HL-60/S4 (cell line): ENCODE measurements around the gene TBC1D8B.
"Not testable (repeated sequence)": the region's sequence is repeated elsewhere in the genome, so short reads cannot be mapped to it uniquely, and the experiment has no call there.

Source experiments
- in situ Hi-C: fragments of 300-500 bp; cut with MboI; formaldehyde crosslinking; loops from 2 replicates; pipeline ENCODE4 v1.14.3; 2022; ENCODE audit warnings: low sequenced_read_pairs

TBC1D8B gene

DNA sequence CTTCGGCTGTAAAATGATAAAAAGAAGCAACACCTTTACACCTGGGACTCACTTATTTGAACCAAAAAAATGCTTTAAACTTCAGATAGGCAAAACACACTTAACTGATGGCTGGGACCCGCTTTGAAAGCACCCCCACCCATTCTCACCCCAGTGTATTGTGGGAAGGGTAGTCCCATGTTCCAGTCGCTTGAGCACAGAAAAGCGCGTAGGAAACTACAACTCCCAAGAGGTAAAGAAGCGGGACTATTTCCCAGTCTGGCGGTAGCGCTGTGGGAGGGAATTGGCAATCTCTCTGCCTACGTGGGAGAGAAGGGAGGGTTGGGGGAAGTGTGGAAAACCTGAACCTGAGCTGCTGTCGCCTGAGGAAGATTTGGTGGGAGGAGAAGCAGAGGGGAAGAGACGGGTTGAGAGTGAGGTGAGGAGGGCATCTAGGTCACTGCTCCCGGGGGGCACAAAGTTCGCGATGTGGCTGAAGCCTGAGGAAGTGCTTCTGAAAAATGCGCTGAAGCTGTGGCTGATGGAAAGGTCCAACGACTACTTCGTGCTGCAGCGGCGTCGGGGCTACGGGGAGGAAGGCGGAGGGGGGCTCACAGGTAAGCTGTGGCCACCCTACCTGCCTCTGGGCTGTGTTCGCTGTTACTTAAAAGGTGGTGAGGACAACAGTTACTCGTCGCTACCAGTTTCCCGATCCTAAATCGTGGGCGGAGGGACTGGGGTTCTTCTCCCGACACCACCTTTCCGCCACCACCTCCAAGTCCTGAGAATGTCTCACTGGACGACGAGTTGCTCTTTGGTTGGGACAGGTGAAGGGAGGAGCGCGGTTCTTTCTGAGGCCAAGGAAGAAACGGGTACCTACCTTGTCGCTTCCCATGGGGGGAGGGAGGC lies at the start of gene TBC1D8B:
Gene TBC1D8B (plus strand): TSS at position 286 of the 888 bp plus-strand sequence. CDS start 181 bp downstream, at position 467.
- in situ Hi-C loops, result no loop called here

DNA sequence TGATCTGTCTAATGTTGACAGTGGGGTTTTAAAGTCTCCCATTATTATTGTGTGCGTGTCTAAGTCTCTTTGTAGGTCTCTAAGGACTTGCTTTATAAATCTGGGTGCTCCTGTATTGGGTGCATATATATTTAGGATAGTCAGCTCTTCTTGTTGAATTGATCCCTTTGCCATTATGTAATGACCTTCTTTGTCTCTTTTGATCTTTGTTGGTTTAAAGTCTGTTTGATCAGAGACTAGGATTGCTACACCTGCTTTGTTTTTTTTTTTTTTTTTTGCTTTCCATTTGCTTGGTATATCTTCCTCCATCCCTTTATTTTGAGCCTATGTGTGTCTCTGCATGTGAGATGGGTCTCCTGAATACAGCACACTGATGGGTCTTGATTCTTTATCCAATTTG lies 33.2 kb upstream of the TBC1D8B start:
- in situ Hi-C loops, result not testable (repeated sequence)

DNA sequence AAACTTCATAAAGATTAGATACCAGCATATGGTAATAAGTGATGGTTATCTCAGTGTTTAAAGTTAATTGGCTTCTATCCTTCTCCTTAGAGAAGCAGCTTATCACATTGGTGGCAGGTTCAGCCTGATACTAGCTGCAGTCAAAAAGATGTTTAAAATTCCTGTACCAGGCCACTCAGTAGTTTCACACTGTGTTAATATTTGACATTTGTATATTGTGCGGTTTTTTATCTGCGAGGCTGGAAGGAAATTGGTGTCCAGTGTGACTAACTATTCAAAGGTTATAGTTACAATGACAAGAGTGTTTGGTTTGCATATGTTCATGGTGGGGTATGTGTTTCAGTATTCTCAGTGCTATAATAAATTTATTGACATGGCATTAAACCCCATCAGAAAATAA lies 27.5 kb upstream of the TBC1D8B start:
- in situ Hi-C loops, result no loop called here

DNA sequence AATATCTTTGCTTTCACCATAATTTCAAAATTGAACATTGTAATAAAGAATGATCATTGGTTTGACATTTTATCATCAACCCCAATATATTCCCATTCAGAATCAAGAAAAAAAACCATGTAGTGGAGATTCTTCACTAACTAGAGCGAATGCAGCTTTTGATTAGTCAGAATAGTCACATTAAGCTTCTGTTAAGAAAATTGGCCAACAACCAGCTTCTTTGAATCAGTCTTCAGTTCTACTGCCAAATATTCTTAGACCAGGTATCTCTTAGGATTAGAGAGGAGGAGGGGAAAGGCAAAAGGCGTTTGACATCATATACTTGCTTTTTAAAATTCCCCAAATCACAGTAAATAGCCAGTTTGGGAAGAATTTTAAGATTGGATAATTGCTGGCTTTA lies 22.2 kb upstream of the TBC1D8B start:
- in situ Hi-C loops, result no loop called here

DNA sequence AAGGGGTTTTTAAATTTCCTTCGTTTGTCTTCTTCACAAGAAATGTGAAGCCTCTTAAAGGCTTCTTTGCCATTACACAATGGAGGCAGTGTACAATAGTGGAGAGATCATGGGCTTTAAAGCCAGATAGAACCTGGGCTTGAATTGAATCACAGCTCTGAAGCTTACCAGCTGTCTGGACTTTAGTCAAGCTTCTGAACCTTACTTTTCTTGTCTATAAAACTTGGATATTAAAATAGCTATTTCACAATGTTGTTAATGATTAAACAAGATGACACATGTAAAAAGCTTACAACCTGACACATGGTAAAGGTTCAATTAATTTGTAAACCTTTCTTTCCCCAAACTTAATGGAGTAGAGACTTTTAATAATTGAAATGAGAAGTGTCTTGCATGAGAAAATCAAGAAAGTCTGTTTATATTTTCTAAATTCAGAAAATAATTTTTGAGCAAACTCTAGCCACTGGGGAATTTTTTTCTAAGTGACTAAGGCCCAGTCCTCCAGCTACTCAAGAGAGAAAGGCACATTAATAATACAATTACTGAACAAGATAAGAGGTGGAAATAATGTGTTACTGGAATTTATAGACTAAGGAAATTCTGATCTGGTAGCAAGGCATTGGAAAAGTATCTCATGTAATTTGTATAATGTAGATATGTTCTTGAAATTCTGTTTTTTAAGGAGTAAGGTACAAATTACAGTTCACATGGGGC lies 21.7 kb upstream of the TBC1D8B start:
- in situ Hi-C loops, result no loop called here

DNA sequence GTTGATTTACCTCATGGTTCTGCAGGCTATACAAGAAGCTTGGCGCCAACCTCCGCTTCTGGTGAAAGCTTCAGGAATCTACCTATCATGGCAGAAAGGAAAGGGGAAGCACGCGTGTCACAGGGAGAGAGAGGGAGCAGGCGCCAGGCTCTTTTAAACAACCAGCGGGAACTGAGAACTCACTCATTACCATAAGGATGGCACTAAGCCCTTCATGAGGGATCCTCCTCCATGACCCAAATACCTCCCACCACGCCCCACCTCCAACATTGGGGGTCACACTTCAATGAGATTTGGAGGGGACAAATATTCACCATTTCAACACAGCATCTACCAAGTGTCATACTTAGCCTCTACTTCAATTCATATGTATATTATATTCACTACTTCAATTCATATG lies 18.8 kb upstream of the TBC1D8B start:
- in situ Hi-C loops, result no loop called here

DNA sequence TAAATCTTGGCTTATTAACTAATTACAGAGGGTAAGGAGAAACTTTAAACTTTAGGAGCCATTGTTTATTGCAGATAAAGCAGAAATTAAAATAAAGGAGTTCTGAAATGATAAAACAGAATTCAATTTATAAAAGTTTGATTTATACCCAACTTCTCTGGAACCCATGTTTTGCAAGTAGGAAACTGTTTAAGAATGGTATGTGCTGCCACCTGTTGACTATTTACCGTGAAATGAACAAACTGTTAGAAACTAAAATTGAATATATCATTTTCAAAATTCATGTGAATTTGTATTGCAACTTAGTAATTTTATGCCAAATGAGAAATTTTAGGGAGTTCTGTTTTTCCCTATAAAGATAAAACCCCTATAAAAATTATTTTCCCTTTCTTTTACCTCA lies 11.0 kb upstream of the TBC1D8B start:
- in situ Hi-C loops, result no loop called here

DNA sequence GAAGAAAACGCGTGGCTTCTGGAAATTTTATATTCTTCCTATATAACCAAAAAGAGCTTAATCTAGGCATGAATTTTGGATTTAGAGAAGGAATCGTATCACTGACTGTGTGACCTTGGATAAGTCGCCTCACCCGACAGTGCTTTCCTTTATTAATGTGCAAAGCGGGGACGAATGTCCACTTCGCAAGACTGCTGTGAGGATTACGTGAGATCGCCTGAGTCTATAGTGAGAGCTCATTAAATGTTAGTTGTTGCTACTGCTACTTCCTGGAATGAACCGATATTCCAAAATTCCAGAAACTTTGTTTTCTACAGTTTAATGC lies 448 bp upstream of the TBC1D8B start:
- in situ Hi-C loops, result no loop called here

DNA sequence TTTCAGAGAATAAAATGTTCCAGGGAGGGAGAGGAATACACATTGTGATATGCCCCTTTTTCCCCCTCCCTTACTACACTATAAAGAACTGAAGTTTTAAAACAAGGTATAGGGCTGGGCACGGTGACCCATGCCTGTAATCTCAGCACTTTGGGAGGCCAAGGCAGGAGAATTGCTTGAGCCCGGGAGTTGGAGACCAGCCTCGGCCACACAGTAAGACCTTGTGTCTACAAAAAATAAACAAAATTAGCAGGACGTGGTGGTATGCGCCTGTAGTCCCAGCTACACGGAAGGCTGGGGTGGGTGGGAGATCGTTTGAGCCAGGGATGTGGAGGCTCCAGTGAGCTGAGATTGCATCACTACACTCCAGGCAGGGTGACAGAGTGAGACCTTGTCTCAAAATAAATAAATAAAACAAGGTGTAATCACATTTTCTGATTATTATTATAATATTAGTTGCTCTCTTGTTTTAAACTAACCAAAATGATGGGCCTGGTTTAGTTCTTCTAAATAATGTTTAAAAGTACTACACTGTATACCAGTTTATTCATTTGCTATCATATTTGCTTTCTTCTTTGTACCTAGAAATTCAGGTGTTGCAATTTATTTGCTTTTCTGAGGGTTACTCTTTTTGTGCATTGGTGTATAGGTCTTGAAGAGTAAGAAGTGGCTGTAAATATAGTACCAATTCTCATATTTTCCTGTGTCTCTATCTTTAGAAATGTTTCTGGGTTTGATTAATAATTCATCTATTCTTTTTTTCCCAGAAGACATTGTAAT lies 8.8 kb downstream of the TBC1D8B start:
- in situ Hi-C loops, result no loop called here

DNA sequence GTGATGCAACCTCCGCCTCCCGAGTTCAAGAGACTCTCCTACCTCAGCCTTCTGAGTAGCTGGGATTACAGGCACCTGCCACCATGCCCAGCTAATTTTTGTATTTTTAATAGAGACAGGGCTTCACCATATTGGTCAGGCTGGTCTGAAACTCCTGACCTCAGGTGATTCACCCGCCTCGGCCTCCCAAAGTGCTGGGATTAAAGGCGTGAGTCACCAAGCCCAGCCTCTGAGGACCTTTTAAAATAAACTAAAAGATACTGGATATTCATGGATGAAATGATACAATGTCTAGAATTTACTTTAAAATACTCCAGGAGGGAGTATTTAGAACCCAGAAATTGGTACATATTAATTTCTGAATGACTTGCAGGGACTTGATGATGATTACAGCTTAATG lies 10.5 kb downstream of the TBC1D8B start:
- in situ Hi-C loops, result not testable (repeated sequence)

DNA sequence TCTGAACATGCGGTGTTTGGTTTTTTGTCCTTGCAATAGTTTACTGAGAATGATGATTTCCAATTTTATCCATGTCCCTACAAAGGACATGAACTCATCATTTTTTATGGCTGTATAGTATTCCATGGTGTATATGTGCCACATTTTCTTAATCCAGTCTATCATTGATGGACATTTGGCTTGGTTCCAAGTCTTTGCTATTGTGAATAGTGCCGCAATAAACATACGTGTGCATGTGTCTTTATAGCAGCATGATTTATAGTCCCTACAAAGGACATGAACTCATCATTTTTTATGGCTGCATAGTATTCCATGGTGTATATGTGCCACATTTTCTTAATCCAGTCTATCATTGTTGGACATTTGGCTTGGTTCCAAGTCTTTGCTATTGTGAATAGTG lies 11.6 kb downstream of the TBC1D8B start:
- in situ Hi-C loops, result not testable (repeated sequence)

DNA sequence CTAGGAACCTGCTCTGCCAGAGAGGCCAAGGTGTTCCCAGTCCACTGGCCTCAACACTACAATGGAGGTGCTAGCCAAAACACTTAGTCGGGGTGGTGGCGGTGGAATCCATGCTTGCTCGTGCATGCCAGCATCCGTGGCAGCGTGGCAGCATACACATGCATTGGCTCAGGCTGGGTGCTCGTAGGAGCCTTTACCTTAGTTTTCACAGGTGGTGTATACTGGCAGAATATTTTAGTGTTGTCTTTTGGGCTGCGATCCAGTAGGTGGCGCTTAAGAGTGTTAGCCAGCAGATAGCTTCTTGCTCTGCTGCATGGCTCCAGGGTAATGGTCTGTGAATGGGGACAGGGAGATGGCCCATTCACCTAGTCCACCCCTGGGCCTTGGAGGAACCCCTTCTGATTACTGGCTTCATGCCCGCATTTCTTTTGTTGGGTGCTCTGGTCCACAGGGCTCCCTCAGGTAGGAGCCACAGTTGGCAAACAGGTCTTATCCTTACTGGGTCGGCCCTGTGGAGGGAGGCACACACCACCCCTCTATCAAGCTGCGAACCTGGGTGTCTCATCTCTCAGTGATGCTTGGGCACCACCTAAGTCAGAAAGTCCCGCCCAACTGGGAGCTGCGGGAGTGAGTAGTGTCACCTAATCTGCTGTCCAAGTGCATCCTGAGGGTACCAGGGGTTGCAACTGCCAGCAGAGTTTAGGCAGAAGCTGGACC lies 60.7 kb downstream of the TBC1D8B start:
- in situ Hi-C loops, result no loop called here

DNA sequence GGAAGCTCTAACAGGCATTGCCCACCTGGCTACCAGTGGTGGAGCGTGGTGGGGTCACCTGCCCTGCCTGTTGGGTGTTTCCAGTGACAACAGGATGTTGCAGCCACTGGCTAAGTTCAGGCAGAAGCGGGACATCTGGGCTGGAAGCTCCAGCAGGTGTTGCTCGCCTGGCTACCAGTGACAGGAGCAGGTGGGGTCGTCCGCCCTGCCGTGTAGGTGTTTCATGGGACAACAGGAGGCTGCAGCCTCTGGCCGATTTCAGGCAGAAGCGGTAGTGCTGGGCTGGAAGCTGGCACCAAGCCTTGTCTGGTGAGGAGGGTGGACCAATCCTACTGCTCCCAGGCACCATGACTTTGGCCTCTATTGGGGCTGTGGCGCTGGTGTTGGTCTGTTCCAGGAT lies 61.2 kb downstream of the TBC1D8B start:
- in situ Hi-C loops, result no loop called here

DNA sequence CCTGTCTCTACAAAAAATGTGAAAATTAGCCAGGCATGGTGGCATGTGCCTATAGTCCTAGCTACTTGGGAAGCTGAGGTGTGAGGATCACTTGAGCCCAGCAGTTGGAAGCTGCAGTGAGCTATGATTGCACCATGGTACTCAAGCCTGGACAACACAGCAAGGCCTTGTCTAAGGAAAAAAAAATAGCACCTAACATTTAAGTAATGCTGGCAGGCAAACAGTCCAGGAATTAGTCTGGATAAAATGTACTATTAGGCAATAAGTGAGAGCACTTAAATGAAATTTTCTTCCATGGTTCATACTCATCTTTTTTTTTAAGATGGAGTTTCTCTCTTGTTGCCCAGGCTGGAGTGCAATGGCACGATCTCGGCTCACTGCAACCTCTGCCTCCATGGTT lies 70.3 kb downstream of the TBC1D8B start:
- in situ Hi-C loops, result not testable (repeated sequence)

DNA sequence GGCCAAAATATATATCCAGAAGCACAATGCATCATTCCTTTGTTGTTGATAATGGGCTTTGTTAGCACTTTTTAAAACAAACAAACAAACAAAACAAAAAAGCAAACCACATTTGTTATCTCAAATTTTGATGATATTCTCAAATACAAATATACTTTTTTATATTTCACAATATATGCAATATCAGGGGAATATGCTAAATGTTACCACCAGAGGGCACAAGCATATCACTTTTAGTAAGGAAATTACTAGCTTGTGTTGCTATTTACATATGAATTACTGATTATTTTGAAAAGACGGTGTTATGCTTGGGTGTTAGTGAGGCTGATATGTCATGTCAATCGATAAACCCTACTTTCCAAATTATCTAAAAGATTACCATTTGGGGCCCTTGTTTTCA lies 71.6 kb downstream of the TBC1D8B start:
- in situ Hi-C loops, result no loop called here

DNA sequence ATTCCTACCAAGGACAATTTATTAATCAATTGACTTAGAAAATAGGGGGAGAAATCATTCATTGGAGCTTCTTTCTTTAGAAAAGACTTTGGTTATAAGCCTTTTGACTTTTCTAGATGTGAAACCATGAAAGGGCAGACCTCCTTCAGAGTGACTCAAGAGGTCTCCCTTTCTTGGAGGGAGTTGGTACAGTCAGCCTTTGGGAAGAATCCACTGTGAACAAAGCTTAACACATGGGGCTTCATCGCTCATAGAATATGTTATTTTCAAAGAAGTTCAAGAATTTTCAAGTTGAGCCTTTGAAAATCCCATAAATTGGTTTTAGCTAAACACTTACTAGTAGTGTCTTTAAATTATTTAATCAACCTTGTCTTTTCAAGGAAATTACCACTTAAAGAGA lies 72.7 kb downstream of the TBC1D8B start:
- in situ Hi-C loops, result loop anchor here (25.0 kb wide), 1 partner anchor 1012 kb away; no protein-coding TSS in a partner anchor

DNA sequence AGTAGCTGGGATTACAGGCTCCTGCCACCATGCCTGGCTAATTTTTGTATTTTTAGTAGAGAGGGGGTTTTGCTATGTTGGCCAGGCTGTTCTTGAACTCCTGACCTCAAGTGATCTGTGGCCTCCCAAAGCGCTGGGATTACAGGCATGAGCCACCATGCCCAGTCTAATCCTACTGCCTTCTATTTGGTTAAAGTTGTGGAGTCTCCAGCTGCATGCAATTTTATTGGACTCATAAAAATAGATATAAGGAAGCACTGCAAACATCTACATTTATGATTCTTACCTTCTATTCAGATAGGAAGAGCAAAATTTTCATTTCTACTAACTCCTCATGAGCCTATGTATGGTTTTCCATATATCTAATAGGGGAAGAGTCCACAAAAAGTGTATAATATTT lies 87.0 kb downstream of the TBC1D8B start:
- in situ Hi-C loops, result loop anchor here (25.0 kb wide), 1 partner anchor 998 kb away; no protein-coding TSS in a partner anchor

DNA sequence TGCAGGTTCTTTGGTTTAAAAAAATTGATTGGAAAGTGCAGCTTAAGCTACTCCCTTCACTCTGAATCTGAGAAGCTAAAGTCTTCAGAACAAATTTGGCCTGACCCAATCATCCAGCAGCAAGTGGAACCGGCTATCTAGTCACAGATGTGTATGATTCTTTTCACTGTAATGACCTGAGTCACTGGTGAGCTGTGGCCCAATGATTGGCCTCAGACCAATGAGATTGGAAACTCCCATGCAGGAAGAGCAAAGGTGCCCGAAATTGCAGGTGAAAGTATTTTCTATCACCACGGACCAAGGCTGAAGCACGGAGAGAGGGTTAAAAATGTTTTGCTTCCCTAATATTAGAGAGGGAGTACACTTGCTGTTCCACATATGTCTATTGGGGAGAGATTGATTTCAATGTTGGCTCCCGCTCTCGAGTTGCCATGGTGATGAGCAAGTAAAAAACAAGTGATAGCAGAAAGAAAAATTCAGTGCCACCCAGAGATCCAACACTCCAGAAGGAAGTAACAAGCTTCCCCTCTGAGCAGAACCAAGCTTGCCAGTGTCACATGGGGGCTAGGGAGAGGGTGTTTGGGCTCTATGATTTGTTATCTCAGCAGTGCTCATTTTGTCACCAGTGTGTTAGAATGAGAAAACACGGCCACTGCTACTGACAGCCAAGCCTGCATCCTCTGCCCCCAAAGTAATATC lies 89.4 kb downstream of the TBC1D8B start:
- in situ Hi-C loops, result loop anchor here (25.0 kb wide), 1 partner anchor 995 kb away; no protein-coding TSS in a partner anchor

DNA sequence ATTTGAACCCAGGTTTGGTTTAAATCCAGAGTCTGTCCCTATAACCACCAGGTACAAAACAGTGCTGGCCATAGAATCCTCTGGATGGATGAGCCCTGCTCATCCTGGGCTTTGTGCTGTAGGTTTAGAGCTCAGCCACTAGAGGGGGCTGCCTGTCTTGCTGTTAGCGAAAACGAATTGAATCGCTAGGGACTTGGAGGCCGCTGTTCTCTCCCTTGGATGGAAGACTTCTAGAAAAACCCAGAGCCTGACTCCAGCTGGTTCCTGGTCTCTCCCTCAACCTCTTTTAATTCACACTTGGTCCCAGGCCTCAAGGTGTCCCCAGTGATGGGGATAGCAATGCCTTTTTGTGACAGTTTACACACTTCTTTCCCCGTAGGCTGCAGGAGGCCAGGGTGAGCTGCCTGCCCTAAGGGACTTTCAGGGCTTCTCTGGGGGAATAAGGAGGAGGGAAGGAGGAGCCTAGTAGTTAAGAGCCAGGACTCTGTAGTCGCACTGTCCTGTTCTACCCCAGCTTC lies 92.0 kb downstream of the TBC1D8B start:
- in situ Hi-C loops, result loop anchor here (25.0 kb wide), 1 partner anchor 993 kb away; no protein-coding TSS in a partner anchor

DNA sequence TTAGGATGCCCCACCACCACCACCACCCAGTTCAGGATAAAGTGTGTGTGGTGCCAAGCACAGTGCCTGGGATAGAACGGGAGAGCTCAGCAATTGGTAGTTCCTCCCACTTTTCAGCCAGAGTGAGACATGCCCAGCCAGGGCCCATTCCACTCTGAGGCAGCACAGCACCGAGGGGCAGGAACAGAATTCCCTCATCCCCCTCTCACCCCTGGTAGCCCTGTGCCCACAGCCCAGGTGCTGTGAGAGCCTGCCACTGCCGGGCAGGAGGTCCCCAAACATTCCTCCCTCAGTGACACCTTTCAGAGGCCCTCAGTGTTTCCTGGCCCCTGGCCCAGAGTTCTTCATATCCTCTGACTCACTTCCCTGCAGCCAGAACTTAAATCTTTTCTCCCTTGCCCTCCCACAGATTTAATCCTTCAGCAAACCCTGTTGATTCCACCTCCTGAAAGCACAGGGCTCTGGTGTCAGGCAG lies 92.5 kb downstream of the TBC1D8B start:
- in situ Hi-C loops, result loop anchor here (25.0 kb wide), 1 partner anchor 992 kb away; no protein-coding TSS in a partner anchor
